ENCODE data around the gene PPP6R1. TPM values are rescaled to one million over a fixed set of nuclear protein-coding genes. Genes with fewer than 3 reads are reported as not detected.

The PPP6R1 gene
- total RNA-seq, 1 donor from 2014 or later: 73.0 TPM

GRCh38 chr19:55300886-55301458, 42.2 kb upstream of the PPP6R1 start:
- no peak for DNase-seq (ENCODE audit: low spot score in 2 of 2, unreplicated experiment in 2 of 2)
- Mint-ChIP-seq H3K27me3 (ENCODE audit: low read depth) (no peaks in the 10 kb centered on the region), H3K27ac (no peak overlapping the region), H3K4me3 (peak overlapping the region; percentile 66), H3K4me1 (peaks cover 6% of the 10 kb centered on the region), H3K9me3 (no peaks in the 10 kb centered on the region), H3K36me3 (peaks cover 23% of the 10 kb centered on the region)
- TF ChIP-seq CTCF (IDR thresholded peaks at IDR 0.05; ENCODE audit: unreplicated experiment): no peak

- no peaks in the 10 kb centered on the region for H3K27me3 Mint-ChIP-seq (ENCODE audit: low read depth)
- H3K36me3 Mint-ChIP-seq: peaks cover 24% of the 10 kb centered on the region
- H3K27ac Mint-ChIP-seq: no peak overlapping the region
- no peaks in the 10 kb centered on the region for H3K9me3 Mint-ChIP-seq
- H3K4me1 Mint-ChIP-seq: peaks cover 6% of the 10 kb centered on the region
- TF ChIP-seq CTCF (IDR thresholded peaks at IDR 0.05; ENCODE audit: unreplicated experiment): no peak
- no peak overlapping the region for H3K4me3 Mint-ChIP-seq
- no peak for DNase-seq (ENCODE audit: low spot score in 2 of 2, unreplicated experiment in 2 of 2)
Observed at GRCh38 chr19:55299991-55300390, 41.2 kb upstream of the PPP6R1 start.

GRCh38 chr19:55297267-55297666, 38.5 kb upstream of the PPP6R1 start:
- no peak for TF ChIP-seq CTCF (IDR thresholded peaks at IDR 0.05; ENCODE audit: unreplicated experiment)
- no peaks in the 10 kb centered on the region for H3K9me3 Mint-ChIP-seq
- H3K4me3 Mint-ChIP-seq: no peak overlapping the region
- H3K36me3 Mint-ChIP-seq: peaks cover 25% of the 10 kb centered on the region
- no peaks in the 10 kb centered on the region for H3K27me3 Mint-ChIP-seq (ENCODE audit: low read depth)
- DNase-seq (ENCODE audit: low spot score in 2 of 2, unreplicated experiment in 2 of 2): no peak
- H3K4me1 Mint-ChIP-seq: peaks cover 6% of the 10 kb centered on the region
- H3K27ac Mint-ChIP-seq: no peak overlapping the region

GRCh38 chr19:55289117-55289796, 30.4 kb upstream of the PPP6R1 start:
- H3K4me1 Mint-ChIP-seq: peaks cover 11% of the 10 kb centered on the region
- no peak overlapping the region for H3K27ac Mint-ChIP-seq
- peaks cover 14% of the 10 kb centered on the region for H3K36me3 Mint-ChIP-seq
- TF ChIP-seq CTCF (IDR thresholded peaks at IDR 0.05; ENCODE audit: unreplicated experiment): no peak
- no peak overlapping the region for H3K4me3 Mint-ChIP-seq
- no peak for DNase-seq (ENCODE audit: low spot score in 2 of 2, unreplicated experiment in 2 of 2)
- no peaks in the 10 kb centered on the region for H3K9me3 Mint-ChIP-seq
- H3K27me3 Mint-ChIP-seq (ENCODE audit: low read depth): no peaks in the 10 kb centered on the region

- DNase-seq (ENCODE audit: low spot score in 2 of 2, unreplicated experiment in 2 of 2): no peak
- H3K27me3 Mint-ChIP-seq (ENCODE audit: low read depth): no peaks in the 10 kb centered on the region
- no peaks in the 10 kb centered on the region for H3K9me3 Mint-ChIP-seq
- TF ChIP-seq CTCF (IDR thresholded peaks at IDR 0.05; ENCODE audit: unreplicated experiment): no peak
- no peak overlapping the region for H3K4me3 Mint-ChIP-seq
- peaks cover 9% of the 10 kb centered on the region for H3K36me3 Mint-ChIP-seq
- H3K27ac Mint-ChIP-seq: peak overlapping the region; percentile 9
- H3K4me1 Mint-ChIP-seq: peaks cover 11% of the 10 kb centered on the region
Observed at GRCh38 chr19:55287361-55288079, 28.7 kb upstream of the PPP6R1 start.

Data from mesothelial cell of epicardium (in vitro differentiated cells).